Naive thymus-derived CD4-positive, alpha-beta T cell (primary cell): ENCODE results near the gene CTSZ. TPM values are rescaled to one million over a fixed set of nuclear protein-coding genes. Genes with fewer than 3 reads are reported as not detected.

Source experiments
- ATAC-seq: fragments of 150-1000 bp; cut with Tn5 transposase; 2 replicates; pipeline ENCODE4 v1.10.0; 2021; ENCODE audit warnings: mild to moderate bottlenecking, moderate library complexity
- CTCF ChIA-PET: fragments of 350-600 bp; sonication (Branson Sonifier 250); formaldehyde crosslinking; loops from one replicate; lab custom pipeline; 2021; ENCODE audit warnings: antibody characterized with exemption; lab: Charles Lee
- POLR2A ChIA-PET: fragments of 350-600 bp; sonication (Branson Sonifier 250); formaldehyde crosslinking; loops from one replicate; lab custom pipeline; 2021; ENCODE audit warnings: antibody characterized with exemption, inconsistent platforms; lab: Charles Lee
- DNase-seq, 9 donors: peaks; one replicate each; pipeline versions ENCODE4 v3.0.0 to v3.0.0-alpha.2; 2020 to 2022; ENCODE audit warnings: mixed read lengths in 1 of 9
- H3K27ac ChIP-seq: one replicate; pipeline ENCODE4 v1.7.0; 2013; ENCODE audit warnings: mild to moderate bottlenecking, low read depth, low read length, moderate library complexity
- H3K27me3 ChIP-seq, 2 donors: one replicate each; pipeline ENCODE4 v1.7.0; 2013; ENCODE audit warnings: low read length in 2 of 2, mild to moderate bottlenecking in 2 of 2, moderate library complexity in 2 of 2; ENCODE audit not compliant: control insufficient read depth in 2 of 2, insufficient read depth in 2 of 2
- H3K36me3 ChIP-seq, 3 experiments: 1 replicate in 2 of 3; 2 replicates in 1 of 3; pipeline ENCODE4 v1.7.0; 2013; ENCODE audit warnings: low read length in 3 of 3, mild to moderate bottlenecking in 3 of 3, moderate library complexity in 1 of 3; ENCODE audit not compliant: insufficient read depth in 3 of 3, control insufficient read depth in 2 of 3
- H3K4me1 ChIP-seq, 2 donors: one replicate each; pipeline ENCODE4 v1.7.0; 2013; ENCODE audit warnings: low read length in 2 of 2, mild to moderate bottlenecking in 2 of 2, moderate library complexity in 1 of 2; ENCODE audit not compliant: control insufficient read depth in 2 of 2, insufficient read depth in 2 of 2
- H3K4me3 ChIP-seq: 2 replicates; pipeline ENCODE4 v1.7.0; 2013; ENCODE audit warnings: mild to moderate bottlenecking, low read length
- H3K9me3 ChIP-seq, 3 experiments: 1 replicate in 2 of 3; 2 replicates in 1 of 3; pipeline ENCODE4 v1.7.0; 2013; ENCODE audit warnings: low read length in 3 of 3; ENCODE audit not compliant: control insufficient read depth in 2 of 3
- H3K27ac Mint-ChIP-seq, 9 donors: one replicate each; pipeline ENCODE4 v1.8.0; 2020 to 2022; ENCODE audit warnings: mixed read lengths in 9 of 9, mild to moderate bottlenecking in 8 of 9, moderate library complexity in 5 of 9, inconsistent platforms in 2 of 9
- H3K27me3 Mint-ChIP-seq, 5 donors: one replicate each; pipeline ENCODE4 v1.8.0; 2021 to 2022; ENCODE audit warnings: mixed read lengths in 5 of 5, mild to moderate bottlenecking in 1 of 5
- H3K36me3 Mint-ChIP-seq, 5 donors: one replicate each; pipeline ENCODE4 v1.8.0; 2020 to 2022; ENCODE audit warnings: mixed read lengths in 5 of 5, mild to moderate bottlenecking in 3 of 5, inconsistent platforms in 1 of 5
- H3K4me1 Mint-ChIP-seq, 7 donors: one replicate each; pipeline ENCODE4 v1.8.0; 2020 to 2022; ENCODE audit warnings: mixed read lengths in 7 of 7, mild to moderate bottlenecking in 3 of 7, inconsistent platforms in 1 of 7
- H3K4me3 Mint-ChIP-seq, 10 donors: one replicate each; pipeline ENCODE4 v1.8.0; 2020 to 2022; ENCODE audit warnings: mild to moderate bottlenecking in 10 of 10, mixed read lengths in 10 of 10, moderate library complexity in 6 of 10, inconsistent platforms in 2 of 10
- H3K9me3 Mint-ChIP-seq, 11 donors: one replicate each; pipeline ENCODE4 v1.8.0; 2020 to 2022; ENCODE audit warnings: mixed read lengths in 11 of 11, mild to moderate bottlenecking in 4 of 11, inconsistent platforms in 1 of 11, moderate library complexity in 1 of 11
- intact Hi-C, 2 donors: fragments of 100-400 bp; cut with micrococcal nuclease; formaldehyde crosslinking; loops; one replicate each; pipeline ENCODE4 v1.15.1; 2023
- polyA plus RNA-seq, 2 donors: library from polyadenylated mRNA; unstranded; fragments of 300-500 nt; fragmentation: Illumina TruSeq; gene quantifications; one replicate each; pipeline ENCODE4 v1.2.3, GENCODE V29; 2021
- total RNA-seq, 6 experiments: library from RNA in 5 of 6; stranded (reverse) in 5 of 6; gene quantifications; 1 replicate in 5 of 6; 2 replicates in 1 of 6; pipeline ENCODE4 v1.2.3 and lab custom pipeline; 2021 to 2026

Gene CTSZ
- total and polyA plus RNA-seq, 7 experiments from 2014 or later = 1.0 to 165 (median 29.9) TPM

GRCh38 chr20:59046862-59047261 is 39.8 kb upstream of the CTSZ start:
- H3K9me3 ChIP-seq = no peaks in the 10 kb centered on the region
- Mint-ChIP-seq H3K27me3 (peaks cover 5 to 22% (median 9%) of the 10 kb centered on the region in 5 donors), H3K4me1 (peaks cover 9 to 25% (median 18%) of the 10 kb centered on the region in 7 donors), H3K4me3 (no peak overlapping the region), H3K9me3 (peaks cover 0 to 1% (median 0%) of the 10 kb centered on the region in 11 donors), H3K36me3 (no peaks in the 10 kb centered on the region), H3K27ac (no peak overlapping the region)
- H3K27ac ChIP-seq = no peak overlapping the region
- H3K4me1 ChIP-seq = peaks cover 11 to 15% of the 10 kb centered on the region in 2 donors
- no peaks in the 10 kb centered on the region for H3K27me3 ChIP-seq
- intact Hi-C loops = no loop called here
- DNase-seq = no peak
- no peak overlapping the region for H3K4me3 ChIP-seq
- POLR2A ChIA-PET = interaction anchor here (0.6 to 1.5 kb wide), 3 partner anchors 13 to 25 kb away, joined by 3 read pairs; partner anchors contain the start of gene ATP5F1E
- no peak for ATAC-seq
- H3K36me3 ChIP-seq = no peaks in the 10 kb centered on the region
- CTCF ChIA-PET = no interaction called here

GRCh38 chr20:59044796-59045195 is 37.7 kb upstream of the CTSZ start:
- intact Hi-C loops = loop anchor here (5.0 kb wide), 3 partner anchors 178 to 1412 kb away; partner anchors contain the start of gene RAB22A (in 1 of the 2)
- CTCF ChIA-PET = no interaction called here
- H3K27ac Mint-ChIP-seq = peak overlapping the region in 5 of 9 donors; percentile 13 to 87 (median 58)
- no peaks in the 10 kb centered on the region for H3K9me3 ChIP-seq
- no peak overlapping the region for H3K4me3 ChIP-seq
- H3K27me3 ChIP-seq = no peaks in the 10 kb centered on the region
- H3K27ac ChIP-seq = no peak overlapping the region
- H3K27me3 Mint-ChIP-seq = peaks cover 0 to 5% (median 4%) of the 10 kb centered on the region in 5 donors
- no peaks in the 10 kb centered on the region for H3K9me3 Mint-ChIP-seq
- peaks cover 29 to 45% (median 38%) of the 10 kb centered on the region in 7 donors for H3K4me1 Mint-ChIP-seq
- ATAC-seq (no peak), DNase-seq (no peak)
- H3K4me1 ChIP-seq = peaks cover 30 to 32% of the 10 kb centered on the region in 2 donors
- H3K36me3 ChIP-seq = no peaks in the 10 kb centered on the region
- POLR2A ChIA-PET = no interaction called here
- peaks cover 0 to 14% (median 6%) of the 10 kb centered on the region in 5 donors for H3K36me3 Mint-ChIP-seq
- H3K4me3 Mint-ChIP-seq = no peak overlapping the region

- H3K27ac ChIP-seq = no peak overlapping the region
These were observed 37.2 kb upstream of the CTSZ start for GRCh38 chr20:59044295-59044694.

GRCh38 chr20:59043698-59044097 is 36.6 kb upstream of the CTSZ start:
- H3K4me1 Mint-ChIP-seq = peaks cover 35 to 55% (median 48%) of the 10 kb centered on the region in 7 donors
- no peaks in the 10 kb centered on the region for H3K27me3 Mint-ChIP-seq
- ChIA-PET POLR2A (interaction anchor here (0.7 to 4.3 kb wide), 8 partner anchors 11 to 393 kb away, joined by 3 to 58 read pairs (median 4); partner anchors contain the start of genes ATP5F1E and STX16), CTCF (interaction anchor here (0.5 to 1.1 kb wide), 3 partner anchors 46 to 360 kb away, joined by 3 read pairs; no protein-coding TSS in a partner anchor)
- DNase-seq (peak in 1 of 9 donors; percentile 2), ATAC-seq (no peak)
- H3K9me3 Mint-ChIP-seq = no peaks in the 10 kb centered on the region
- H3K9me3 ChIP-seq = no peaks in the 10 kb centered on the region
- no peak overlapping the region for H3K4me3 ChIP-seq
- H3K27ac ChIP-seq = peak overlapping the region; percentile 93
- peaks cover 3 to 14% (median 6%) of the 10 kb centered on the region in 5 donors for H3K36me3 Mint-ChIP-seq
- H3K4me3 Mint-ChIP-seq = peak overlapping the region; percentile 75 to 92 (median 88)
- H3K36me3 ChIP-seq = no peaks in the 10 kb centered on the region
- no peaks in the 10 kb centered on the region for H3K27me3 ChIP-seq
- H3K4me1 ChIP-seq = peaks cover 30 to 32% of the 10 kb centered on the region in 2 donors
- intact Hi-C loops = loop anchor here (2.0 to 5.0 kb wide), 7 partner anchors 37 to 1411 kb away; partner anchors contain the start of genes CTSZ (in 1 of the 2) and RAB22A (in 1 of the 2)
- H3K27ac Mint-ChIP-seq = peak overlapping the region; percentile 47 to 95 (median 90)

More at GRCh38 chr20:59044295-59044694, 37.2 kb upstream of the CTSZ start:
- intact Hi-C loops = loop anchor here (5.0 kb wide), 3 partner anchors 178 to 1412 kb away; partner anchors contain the start of gene RAB22A (in 1 of the 2)
- ATAC-seq (no peak), DNase-seq (no peak)
- no peak overlapping the region for H3K4me3 ChIP-seq
- H3K4me1 Mint-ChIP-seq = peaks cover 30 to 50% (median 42%) of the 10 kb centered on the region in 7 donors
- CTCF ChIA-PET = no interaction called here
- peak overlapping the region in 1 of 10 donors; percentile 84 for H3K4me3 Mint-ChIP-seq
- H3K9me3 Mint-ChIP-seq = no peaks in the 10 kb centered on the region
- H3K4me1 ChIP-seq = peaks cover 30 to 32% of the 10 kb centered on the region in 2 donors
- H3K36me3 Mint-ChIP-seq = peaks cover 0 to 14% (median 6%) of the 10 kb centered on the region in 5 donors
- no peaks in the 10 kb centered on the region for H3K9me3 ChIP-seq
- no peaks in the 10 kb centered on the region for H3K27me3 ChIP-seq
- POLR2A ChIA-PET = interaction anchor here (0.7 to 4.3 kb wide), 3 partner anchors 12 to 392 kb away, joined by 3 to 58 read pairs (median 3); partner anchors contain the start of gene ATP5F1E
- H3K27me3 Mint-ChIP-seq = peaks cover 0 to 2% (median under 1%) of the 10 kb centered on the region in 5 donors
- H3K36me3 ChIP-seq = no peaks in the 10 kb centered on the region
- H3K27ac Mint-ChIP-seq = peak overlapping the region in 6 of 9 donors; percentile 76 to 95 (median 88)

- H3K27me3 ChIP-seq = no peaks in the 10 kb centered on the region
- peak overlapping the region; percentile 81 to 96 (median 90) for H3K4me3 Mint-ChIP-seq
- H3K9me3 Mint-ChIP-seq = no peaks in the 10 kb centered on the region
- peak overlapping the region; percentile 76 for H3K4me3 ChIP-seq
- DNase-seq = peak; percentile 90 to 98 (median 94)
- peak overlapping the region; percentile 93 for H3K27ac ChIP-seq
- peaks cover 30 to 32% of the 10 kb centered on the region in 2 donors for H3K4me1 ChIP-seq
- H3K27ac Mint-ChIP-seq = peak overlapping the region; percentile 76 to 96 (median 91)
- ChIA-PET CTCF (interaction anchor here (0.5 to 1.1 kb wide), 4 partner anchors 17 to 361 kb away, joined by 3 read pairs; no protein-coding TSS in a partner anchor), POLR2A (interaction anchor here (0.9 to 4.3 kb wide), 10 partner anchors 8 to 392 kb away, joined by 3 to 58 read pairs (median 3); partner anchors contain the start of genes ATP5F1E and STX16)
- peaks cover 3 to 16% (median 6%) of the 10 kb centered on the region in 5 donors for H3K36me3 Mint-ChIP-seq
- peak; percentile 98 for ATAC-seq
- H3K36me3 ChIP-seq = peaks cover 3 to 5% (median 4%) of the 10 kb centered on the region in 3 experiments
- H3K27me3 Mint-ChIP-seq = no peaks in the 10 kb centered on the region
- intact Hi-C loops = loop anchor here (1.0 to 5.0 kb wide), 11 partner anchors 11 to 1411 kb away; partner anchors contain the start of genes ATP5F1E (in 2 of the 2), NELFCD (in 2 of the 2), CTSZ (in 1 of the 2) and RAB22A (in 1 of the 2)
- no peaks in the 10 kb centered on the region for H3K9me3 ChIP-seq
- peaks cover 35 to 54% (median 50%) of the 10 kb centered on the region in 7 donors for H3K4me1 Mint-ChIP-seq
These were observed 36.0 kb upstream of the CTSZ start for GRCh38 chr20:59042796-59043631.
